Neural progenitor cell (in vitro differentiated cells): ENCODE data around the gene PHF23. TPM values are rescaled to one million over a fixed set of nuclear protein-coding genes. Genes with fewer than 3 reads are reported as not detected.

Experiments
- DNase-seq: peaks from one replicate; pipeline ENCODE4 v3.0.0-alpha.2; 2016; ENCODE audit warnings: low spot score
- H2AFZ ChIP-seq: fragments of 200-600 bp; sonication (generic); replicated peaks from 2 replicates; pipeline ENCODE4 v1.6.1; 2016; ENCODE audit warnings: antibody characterized with exemption
- H3F3A ChIP-seq: fragments of 200-600 bp; sonication (generic); 2 replicates; pipeline ENCODE4 v1.6.1; 2016; ENCODE audit warnings: antibody characterized with exemption, low read depth
- H3K27ac ChIP-seq: fragments of 200-600 bp; sonication (generic); 2 replicates; pipeline ENCODE4 v1.5.1; 2016; ENCODE audit warnings: mild to moderate bottlenecking
- H3K27me3 ChIP-seq: fragments of 200-600 bp; sonication (generic); 2 replicates; pipeline ENCODE4 v1.6.1; 2016; ENCODE audit warnings: mild to moderate bottlenecking, moderate library complexity
- H3K36me3 ChIP-seq: fragments of 200-600 bp; sonication (generic); 2 replicates; pipeline ENCODE4 v1.5.1; 2016
- H3K4me1 ChIP-seq: fragments of 200-600 bp; sonication (generic); 2 replicates; pipeline ENCODE4 v1.6.1; 2016; ENCODE audit warnings: mixed run types
- H3K4me2 ChIP-seq: fragments of 200-600 bp; sonication (generic); 2 replicates; pipeline ENCODE4 v1.6.1; 2016
- H3K4me3 ChIP-seq: fragments of 200-600 bp; sonication (generic); 2 replicates; pipeline ENCODE4 v1.5.1; 2016
- H3K79me2 ChIP-seq: fragments of 200-600 bp; sonication (generic); 2 replicates; pipeline ENCODE4 v1.6.1; 2016; ENCODE audit warnings: low read depth
- H3K9ac ChIP-seq: fragments of 200-600 bp; sonication (generic); 2 replicates; pipeline ENCODE4 v1.6.1; 2016
- H3K9me3 ChIP-seq: fragments of 200-600 bp; sonication (generic); 2 replicates; pipeline ENCODE4 v1.5.1; 2016; ENCODE audit warnings: low read depth
- H4K20me1 ChIP-seq: fragments of 200-600 bp; sonication (generic); 2 replicates; pipeline ENCODE4 v1.6.1; 2016; ENCODE audit warnings: low read depth
- H3K27ac Mint-ChIP-seq: 3 replicates; pipeline ENCODE4 v1.8.0; 2021; ENCODE audit warnings: mixed read lengths
- H3K27me3 Mint-ChIP-seq: 2 replicates; pipeline ENCODE4 v1.8.0; 2022; ENCODE audit warnings: low read depth, mild to moderate bottlenecking, inconsistent platforms, moderate library complexity, mixed read lengths; ENCODE audit not compliant: insufficient read depth
- H3K36me3 Mint-ChIP-seq: 3 replicates; pipeline ENCODE4 v1.8.0; 2021; ENCODE audit warnings: mixed read lengths
- H3K4me1 Mint-ChIP-seq: 3 replicates; pipeline ENCODE4 v1.8.0; 2021; ENCODE audit warnings: mixed read lengths
- H3K4me3 Mint-ChIP-seq: 3 replicates; pipeline ENCODE4 v1.8.0; 2021; ENCODE audit warnings: mild to moderate bottlenecking, moderate library complexity, mixed read lengths
- H3K9me3 Mint-ChIP-seq: 3 replicates; pipeline ENCODE4 v1.8.0; 2020; ENCODE audit warnings: mixed read lengths
- EZH2 ChIP-seq: fragments of 200-600 bp; sonication (generic); IDR thresholded peaks from 2 replicates; pipeline ENCODE4 v1.6.1; 2017; ENCODE audit warnings: antibody characterized with exemption, mild to moderate bottlenecking, moderate library complexity
- EZH2phosphoT487 ChIP-seq: fragments of 200-600 bp; sonication (generic); IDR thresholded peaks from 2 replicates; pipeline ENCODE4 v1.6.1; 2017; ENCODE audit warnings: antibody characterized with exemption
- total RNA-seq: library from RNA; depleted of rRNA; stranded (reverse); fragments of >200 nt; gene quantifications from 2 replicates; pipeline ENCODE4 v1.2.3, GENCODE V29; 2015; ENCODE audit warnings: low replicate concordance
- TF ChIP-seq, protein P1 (sequence below): fragments of 200-600 bp; sonication (generic); IDR thresholded peaks from 2 replicates; pipeline ENCODE4 v1.5.1; 2017; ENCODE audit warnings: antibody characterized with exemption, mild to moderate bottlenecking

Gene PHF23
- total RNA-seq, 1 donor from 2014 or later, result 31.6 TPM

DNA sequence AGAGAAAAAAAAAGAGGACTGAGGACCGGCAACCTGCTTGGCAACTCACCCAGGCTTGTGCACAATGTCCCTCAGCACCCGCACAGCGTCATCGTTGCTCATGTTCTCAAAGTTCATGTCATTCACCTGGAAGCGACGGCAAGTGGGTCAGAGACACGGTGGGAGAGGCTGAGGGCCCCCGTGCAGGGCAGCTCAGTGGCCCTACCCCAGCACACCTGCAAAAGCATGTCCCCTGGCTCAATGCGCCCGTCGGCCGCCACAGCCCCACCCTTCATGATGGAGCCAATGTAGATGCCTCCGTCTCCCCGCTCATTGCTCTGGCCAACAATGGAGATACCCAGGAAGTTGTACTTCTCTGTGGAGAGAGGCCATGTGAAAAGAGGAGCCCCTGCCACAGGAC is 10.3 kb downstream of the PHF23 start:
- H3K79me2 ChIP-seq, result peaks cover 44% of the 10 kb centered on the region
- H3K9me3 Mint-ChIP-seq, result no peaks in the 10 kb centered on the region
- H3K27ac Mint-ChIP-seq, result no peak overlapping the region
- H3K4me1 ChIP-seq, result peaks cover 13% of the 10 kb centered on the region
- no peaks in the 10 kb centered on the region for H3K27me3 ChIP-seq
- H2AFZ ChIP-seq, result no peak overlapping the region
- no peak overlapping the region for H3K9ac ChIP-seq
- no peaks in the 10 kb centered on the region for H3K9me3 ChIP-seq
- H3F3A ChIP-seq, result peaks cover 9% of the 10 kb centered on the region
- H3K4me2 ChIP-seq, result no peak overlapping the region
- H3K27me3 Mint-ChIP-seq, result peaks cover 9% of the 10 kb centered on the region
- H3K4me1 Mint-ChIP-seq, result peaks cover 16% of the 10 kb centered on the region
- peaks cover 65% of the 10 kb centered on the region for H4K20me1 ChIP-seq
- no peaks in the 10 kb centered on the region for H3K36me3 ChIP-seq
- H3K36me3 Mint-ChIP-seq, result peaks cover 33% of the 10 kb centered on the region
- no peak overlapping the region for H3K4me3 Mint-ChIP-seq
- TF ChIP-seq EZH2, result no peak
- TF ChIP-seq, protein P1, sequence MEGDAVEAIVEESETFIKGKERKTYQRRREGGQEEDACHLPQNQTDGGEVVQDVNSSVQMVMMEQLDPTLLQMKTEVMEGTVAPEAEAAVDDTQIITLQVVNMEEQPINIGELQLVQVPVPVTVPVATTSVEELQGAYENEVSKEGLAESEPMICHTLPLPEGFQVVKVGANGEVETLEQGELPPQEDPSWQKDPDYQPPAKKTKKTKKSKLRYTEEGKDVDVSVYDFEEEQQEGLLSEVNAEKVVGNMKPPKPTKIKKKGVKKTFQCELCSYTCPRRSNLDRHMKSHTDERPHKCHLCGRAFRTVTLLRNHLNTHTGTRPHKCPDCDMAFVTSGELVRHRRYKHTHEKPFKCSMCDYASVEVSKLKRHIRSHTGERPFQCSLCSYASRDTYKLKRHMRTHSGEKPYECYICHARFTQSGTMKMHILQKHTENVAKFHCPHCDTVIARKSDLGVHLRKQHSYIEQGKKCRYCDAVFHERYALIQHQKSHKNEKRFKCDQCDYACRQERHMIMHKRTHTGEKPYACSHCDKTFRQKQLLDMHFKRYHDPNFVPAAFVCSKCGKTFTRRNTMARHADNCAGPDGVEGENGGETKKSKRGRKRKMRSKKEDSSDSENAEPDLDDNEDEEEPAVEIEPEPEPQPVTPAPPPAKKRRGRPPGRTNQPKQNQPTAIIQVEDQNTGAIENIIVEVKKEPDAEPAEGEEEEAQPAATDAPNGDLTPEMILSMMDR, result no peak
- no peak for TF ChIP-seq EZH2phosphoT487
- DNase-seq, result no peak
- no peak overlapping the region for H3K27ac ChIP-seq
- no peak overlapping the region for H3K4me3 ChIP-seq

DNA sequence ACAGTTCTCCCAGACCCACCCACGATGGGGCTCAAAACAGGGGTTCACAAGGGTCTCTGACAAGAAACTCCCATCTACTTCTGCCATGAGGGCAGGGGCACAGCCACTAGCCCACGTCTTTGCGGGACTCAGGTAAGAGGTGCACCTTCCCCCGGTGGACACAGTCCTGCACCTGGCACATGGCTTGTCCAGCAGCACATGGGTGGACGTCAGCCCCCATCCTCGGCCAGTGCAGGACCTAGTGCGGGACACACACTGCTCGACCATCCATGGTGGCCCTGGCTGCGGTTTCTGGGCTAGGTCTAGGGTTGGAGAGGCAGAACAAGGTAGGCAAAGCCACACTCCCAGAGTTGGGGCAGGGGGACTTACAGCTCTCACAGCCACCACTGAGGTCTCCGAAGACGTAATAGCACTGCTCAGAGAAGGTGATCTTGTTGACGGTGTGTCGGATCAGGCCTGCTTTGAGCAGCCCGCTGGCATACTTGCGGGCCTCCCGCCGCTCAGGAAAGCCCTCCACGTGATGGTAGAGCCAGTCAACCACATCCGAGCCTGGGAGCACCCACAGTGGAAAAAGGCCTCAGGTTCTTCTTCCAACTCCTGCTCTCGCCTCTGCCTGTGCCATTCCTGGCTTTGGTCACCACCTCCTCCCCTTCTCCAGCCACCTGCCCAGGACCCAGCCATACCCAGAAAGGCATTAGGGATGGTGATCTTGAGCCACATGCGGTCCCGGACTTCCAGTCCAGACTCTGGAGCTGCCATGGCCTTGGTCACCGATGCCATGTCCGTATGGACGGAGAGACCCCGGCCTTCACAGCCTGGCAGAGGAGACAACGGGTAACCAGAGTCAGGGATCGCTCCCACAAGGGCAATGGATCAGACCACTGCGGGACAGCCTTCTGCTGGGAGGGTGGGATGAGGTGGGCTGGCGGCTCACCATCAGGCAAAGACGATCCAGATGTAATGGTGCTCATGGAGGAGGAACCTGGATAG is 12.2 kb downstream of the PHF23 start:
- Histone ChIP-seq H3F3A (peaks cover 17% of the 10 kb centered on the region), H2AFZ (no peak overlapping the region), H3K27me3 (no peaks in the 10 kb centered on the region), H4K20me1 (peaks cover 64% of the 10 kb centered on the region), H3K4me3 (no peak overlapping the region), H3K27ac (no peak overlapping the region), H3K4me2 (no peak overlapping the region), H3K9me3 (no peaks in the 10 kb centered on the region), H3K9ac (no peak overlapping the region), H3K36me3 (no peaks in the 10 kb centered on the region), H3K4me1 (peaks cover 2% of the 10 kb centered on the region), H3K79me2 (peaks cover 24% of the 10 kb centered on the region)
- Mint-ChIP-seq H3K4me1 (peaks cover 5% of the 10 kb centered on the region), H3K4me3 (no peak overlapping the region), H3K9me3 (no peaks in the 10 kb centered on the region), H3K27ac (no peak overlapping the region), H3K36me3 (peaks cover 33% of the 10 kb centered on the region), H3K27me3 (peaks cover 4% of the 10 kb centered on the region)
- TF ChIP-seq, protein P1, result no peak
- no peak for TF ChIP-seq EZH2phosphoT487
- TF ChIP-seq EZH2, result no peak
- DNase-seq, result no peak

DNA sequence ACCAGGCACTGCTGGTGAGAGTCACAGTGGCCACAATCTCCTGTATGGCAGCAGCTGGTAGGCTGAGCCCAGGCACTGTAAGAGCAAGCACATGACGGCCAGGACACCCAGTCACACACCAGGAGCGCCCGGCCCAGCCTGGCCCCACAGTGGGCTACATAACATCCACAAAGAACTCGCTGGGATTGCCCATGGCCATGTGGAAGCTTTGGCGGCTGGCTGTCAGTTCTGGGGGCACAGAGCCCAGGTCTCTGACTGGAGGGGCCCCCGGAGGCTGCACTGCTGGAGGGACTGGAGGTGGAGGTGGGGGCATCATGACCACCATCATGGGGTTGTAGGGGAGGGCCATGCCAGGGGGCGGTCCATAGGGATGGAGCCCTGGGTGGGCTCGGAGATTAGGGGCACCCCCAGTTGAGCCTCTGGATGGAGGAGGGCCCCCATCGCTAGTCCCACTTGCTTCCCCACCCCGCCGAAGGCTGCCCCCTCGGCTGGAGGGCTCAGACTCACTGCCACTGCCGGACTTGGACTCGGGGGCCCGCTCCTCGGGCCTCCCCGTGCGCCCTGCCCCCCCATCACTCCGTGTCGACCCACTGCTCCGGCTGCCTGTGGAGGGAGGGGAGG is 13.4 kb downstream of the PHF23 start:
- H3K27ac ChIP-seq, result no peak overlapping the region
- H3K36me3 ChIP-seq, result no peaks in the 10 kb centered on the region
- no peak overlapping the region for H3K9ac ChIP-seq
- DNase-seq, result no peak
- H2AFZ ChIP-seq, result no peak overlapping the region
- Mint-ChIP-seq H3K4me3 (no peak overlapping the region), H3K36me3 (peaks cover 37% of the 10 kb centered on the region), H3K4me1 (peaks cover 11% of the 10 kb centered on the region), H3K27ac (no peak overlapping the region), H3K27me3 (peaks cover 5% of the 10 kb centered on the region), H3K9me3 (no peaks in the 10 kb centered on the region)
- H3K9me3 ChIP-seq, result no peaks in the 10 kb centered on the region
- TF ChIP-seq EZH2, result no peak
- TF ChIP-seq EZH2phosphoT487, result no peak
- TF ChIP-seq, protein P1, result no peak
- no peaks in the 10 kb centered on the region for H3K27me3 ChIP-seq
- no peak overlapping the region for H3K4me2 ChIP-seq
- peaks cover under 1% of the 10 kb centered on the region for H3K4me1 ChIP-seq
- peaks cover 29% of the 10 kb centered on the region for H3F3A ChIP-seq
- no peak overlapping the region for H3K4me3 ChIP-seq
- peaks cover 13% of the 10 kb centered on the region for H3K79me2 ChIP-seq
- peaks cover 64% of the 10 kb centered on the region for H4K20me1 ChIP-seq
